GM18858 (cell line): ENCODE data around the gene ZNF32.
"Not testable (repeated sequence)": the region's sequence is repeated elsewhere in the genome, so short reads cannot be mapped to it uniquely, and the experiment has no call there.

ENCODE experiments used
- ATAC-seq: cut with Tn5 transposase; IDR thresholded peaks from one replicate; pipeline ENCODE4 v1.9.1; 2021; ENCODE audit not compliant: unreplicated experiment

The ZNF32 gene

DNA sequence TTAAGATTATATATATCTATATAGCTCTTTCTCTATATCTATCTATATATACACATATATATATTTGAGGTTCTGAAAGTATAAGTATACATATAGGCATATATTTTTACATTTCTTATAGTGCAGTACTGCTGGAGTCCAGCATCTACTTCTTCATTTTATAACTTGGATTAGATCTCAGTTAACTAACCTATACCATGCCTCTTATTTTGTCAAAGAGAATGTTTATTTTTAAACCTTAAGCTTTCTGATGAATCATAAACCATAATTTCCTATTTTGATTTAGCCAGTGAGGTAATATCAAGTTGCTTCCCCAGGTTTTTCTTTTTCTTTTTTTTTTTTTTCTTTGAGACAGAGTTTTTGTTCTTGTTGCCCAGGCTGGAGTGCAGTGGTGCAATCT is 8.1 kb downstream of the ZNF32 start:
- ATAC-seq = no peak

DNA sequence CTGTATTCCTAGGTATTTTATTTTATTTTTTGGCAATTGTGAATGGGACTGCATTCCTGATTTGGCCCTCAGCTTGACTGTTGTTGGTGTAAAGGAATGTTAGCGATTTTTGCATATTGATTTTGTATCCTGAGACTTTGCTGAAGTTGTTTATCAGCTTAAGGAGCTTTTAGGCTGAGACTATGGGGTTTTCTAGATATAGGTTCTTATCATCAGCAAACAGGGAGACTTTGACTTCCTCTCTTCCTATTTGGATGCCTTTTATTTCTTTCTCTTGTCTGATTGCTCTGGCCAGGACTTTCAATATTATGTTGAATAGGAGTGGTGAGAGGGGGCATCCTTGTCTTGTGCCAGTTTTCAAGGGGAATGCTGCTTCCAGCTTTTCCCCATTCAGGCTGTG is 12.9 kb downstream of the ZNF32 start:
- ATAC-seq = not testable (repeated sequence)

DNA sequence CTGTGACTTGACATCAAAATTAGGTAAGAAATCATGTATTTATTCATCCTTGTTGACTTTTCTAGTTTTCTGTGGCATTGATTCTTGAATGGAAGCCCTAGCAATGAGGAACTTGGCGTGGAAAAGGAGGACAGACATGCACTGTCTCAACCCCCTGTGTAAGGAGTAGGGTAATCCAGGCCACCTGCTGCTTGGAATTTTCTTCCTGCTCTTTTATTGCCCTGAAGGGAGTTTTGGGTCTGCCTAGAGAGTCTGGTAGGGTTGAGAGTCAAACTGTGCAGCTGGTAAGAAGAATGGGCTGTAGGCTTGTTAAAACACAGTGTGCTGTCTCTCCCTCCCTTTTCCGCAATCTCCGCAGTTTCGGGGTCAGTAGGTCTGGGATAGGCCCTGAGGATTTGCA is 19.7 kb downstream of the ZNF32 start:
- ATAC-seq = no peak

DNA sequence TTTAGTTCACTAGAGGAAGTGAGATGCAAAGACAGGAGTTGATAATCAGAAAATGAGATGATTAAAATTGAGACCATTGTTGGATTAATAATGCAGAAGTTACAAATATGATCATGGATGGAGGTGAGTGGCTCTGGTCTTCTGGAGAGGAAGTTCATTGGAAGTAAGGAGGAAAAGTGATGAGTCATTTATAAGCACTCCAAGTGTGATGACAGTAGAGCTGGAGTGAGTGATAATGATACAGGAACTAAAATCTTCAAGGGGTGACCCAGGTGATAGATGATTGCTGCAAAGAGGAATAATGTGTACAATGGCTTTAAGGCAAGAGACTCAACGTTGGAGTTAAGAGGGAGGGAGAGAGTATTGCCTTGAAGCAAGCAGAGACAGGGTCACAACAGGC is 20.7 kb downstream of the ZNF32 start:
- no peak for ATAC-seq

DNA sequence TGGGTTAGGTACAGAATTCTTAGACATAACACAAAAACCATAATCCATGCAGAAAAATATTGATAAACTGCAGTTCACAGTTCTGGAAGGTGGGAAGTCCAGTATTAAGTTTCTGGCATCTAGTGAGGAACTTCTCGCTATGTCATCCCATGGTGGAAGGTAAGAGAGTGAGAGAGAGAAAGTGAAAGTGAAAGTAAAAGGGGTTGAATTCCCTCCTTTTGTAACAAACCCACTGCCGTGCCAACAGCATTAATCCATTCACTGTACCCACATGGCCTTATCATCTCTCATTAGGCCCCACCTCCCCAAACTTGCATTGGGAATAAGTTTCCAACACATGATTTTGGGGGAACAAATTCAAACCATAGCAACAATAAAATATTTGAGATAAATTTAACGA is 25.3 kb downstream of the ZNF32 start:
- ATAC-seq = no peak

DNA sequence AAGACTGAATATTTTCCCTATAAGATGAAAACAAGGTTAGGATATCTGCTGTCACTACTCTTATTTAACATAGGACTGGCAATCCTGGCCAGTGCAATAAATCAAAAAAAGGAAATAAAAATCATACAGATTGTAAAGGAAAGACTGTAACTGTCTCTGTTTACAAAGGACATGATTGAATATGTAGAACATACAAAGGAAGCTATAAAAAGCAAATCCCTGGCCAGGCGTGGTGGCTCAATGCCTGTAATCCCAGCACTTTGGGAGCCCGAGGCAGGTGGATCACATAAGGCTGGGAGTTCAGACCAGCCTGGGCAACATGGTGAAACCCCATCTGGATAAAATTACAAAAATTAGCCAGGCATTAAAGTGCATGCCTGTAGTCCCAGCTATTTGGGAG is 26.6 kb downstream of the ZNF32 start:
- ATAC-seq = no peak

DNA sequence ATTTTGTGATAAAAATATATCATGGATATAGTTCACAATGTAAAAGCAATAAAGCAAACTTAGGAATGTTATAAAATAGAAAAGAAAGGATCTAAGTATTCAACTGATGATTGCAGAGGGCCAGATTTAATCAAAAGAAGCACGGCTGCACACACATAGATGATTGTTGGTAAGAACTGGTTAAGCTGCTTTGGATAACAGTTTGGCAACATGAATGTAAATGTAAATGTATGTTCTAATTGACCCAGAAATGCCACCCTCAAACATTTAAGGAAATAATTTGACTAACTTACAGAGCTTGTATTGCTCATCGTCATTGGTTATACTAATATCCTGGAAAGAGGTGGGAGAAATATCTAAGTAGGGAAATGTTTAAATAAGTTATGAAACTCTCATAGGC is 29.3 kb downstream of the ZNF32 start:
- no peak for ATAC-seq

DNA sequence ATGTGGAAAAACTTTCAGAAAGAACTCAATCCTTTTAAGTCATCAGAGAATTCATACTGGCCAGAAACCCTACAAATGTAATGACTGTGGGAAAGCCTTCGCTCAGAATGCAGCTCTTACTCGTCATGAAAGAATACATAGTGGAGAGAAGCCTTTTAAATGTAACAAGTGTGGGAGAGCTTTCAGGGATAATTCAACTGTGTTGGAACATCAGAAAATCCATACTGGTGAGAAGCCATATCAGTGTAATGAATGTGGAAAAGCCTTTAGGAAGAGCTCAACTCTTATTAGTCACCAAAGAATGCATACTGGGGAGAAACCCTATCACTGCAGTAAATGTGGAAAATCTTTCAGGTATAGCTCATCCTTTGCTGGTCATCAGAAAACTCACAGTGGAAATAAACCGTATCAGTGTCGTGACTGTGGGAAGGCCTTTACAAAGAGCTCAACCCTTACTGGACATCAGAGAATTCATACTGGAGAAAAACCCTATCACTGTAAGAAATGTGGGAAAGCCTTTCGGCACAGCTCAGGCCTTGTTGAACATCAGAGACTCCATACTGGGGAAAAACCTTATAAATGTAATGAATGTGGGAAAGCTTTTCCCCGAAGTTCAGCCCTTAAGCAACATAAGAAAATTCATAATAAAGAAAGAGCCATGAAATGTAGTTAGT is 31.8 kb downstream of the ZNF32 start:
- ATAC-seq = no peak

DNA sequence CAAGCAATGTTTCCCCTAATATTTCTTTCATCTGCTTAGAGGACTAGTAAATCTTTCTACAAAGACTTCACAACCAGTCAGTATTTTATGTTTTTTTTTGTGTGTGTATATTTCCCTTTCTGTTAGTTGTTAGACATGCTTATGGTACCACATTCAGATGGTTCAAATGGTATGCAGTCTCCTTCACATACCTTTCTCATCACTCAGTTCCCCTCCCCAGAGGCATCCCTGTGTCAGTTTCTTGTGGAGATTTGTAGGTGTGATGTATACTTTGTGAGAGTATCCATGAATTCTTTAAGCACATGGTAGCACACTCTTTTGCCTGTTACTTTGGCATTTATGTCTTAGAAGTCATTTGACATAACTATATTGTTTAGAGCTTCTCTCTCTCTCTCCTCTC is 38.0 kb downstream of the ZNF32 start:
- no peak for ATAC-seq

DNA sequence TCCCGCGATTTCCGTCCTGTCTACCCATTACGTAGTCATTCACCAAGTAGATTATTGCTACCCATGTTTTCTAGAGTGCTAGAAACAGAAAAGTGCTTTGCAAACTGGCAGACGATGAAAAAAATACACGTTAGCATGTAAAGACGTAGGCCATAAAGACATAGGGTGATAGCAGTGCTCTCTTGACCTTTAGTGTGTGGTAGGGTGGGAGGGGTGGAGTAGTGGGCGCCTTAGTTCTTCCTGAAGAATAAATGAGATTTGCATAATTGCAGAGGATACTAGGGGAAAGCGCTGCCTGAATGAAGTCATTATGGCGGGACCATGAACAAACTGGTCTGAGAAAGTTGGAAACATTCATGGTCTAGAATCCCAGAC is 41.5 kb downstream of the ZNF32 start:
- ATAC-seq = no peak

DNA sequence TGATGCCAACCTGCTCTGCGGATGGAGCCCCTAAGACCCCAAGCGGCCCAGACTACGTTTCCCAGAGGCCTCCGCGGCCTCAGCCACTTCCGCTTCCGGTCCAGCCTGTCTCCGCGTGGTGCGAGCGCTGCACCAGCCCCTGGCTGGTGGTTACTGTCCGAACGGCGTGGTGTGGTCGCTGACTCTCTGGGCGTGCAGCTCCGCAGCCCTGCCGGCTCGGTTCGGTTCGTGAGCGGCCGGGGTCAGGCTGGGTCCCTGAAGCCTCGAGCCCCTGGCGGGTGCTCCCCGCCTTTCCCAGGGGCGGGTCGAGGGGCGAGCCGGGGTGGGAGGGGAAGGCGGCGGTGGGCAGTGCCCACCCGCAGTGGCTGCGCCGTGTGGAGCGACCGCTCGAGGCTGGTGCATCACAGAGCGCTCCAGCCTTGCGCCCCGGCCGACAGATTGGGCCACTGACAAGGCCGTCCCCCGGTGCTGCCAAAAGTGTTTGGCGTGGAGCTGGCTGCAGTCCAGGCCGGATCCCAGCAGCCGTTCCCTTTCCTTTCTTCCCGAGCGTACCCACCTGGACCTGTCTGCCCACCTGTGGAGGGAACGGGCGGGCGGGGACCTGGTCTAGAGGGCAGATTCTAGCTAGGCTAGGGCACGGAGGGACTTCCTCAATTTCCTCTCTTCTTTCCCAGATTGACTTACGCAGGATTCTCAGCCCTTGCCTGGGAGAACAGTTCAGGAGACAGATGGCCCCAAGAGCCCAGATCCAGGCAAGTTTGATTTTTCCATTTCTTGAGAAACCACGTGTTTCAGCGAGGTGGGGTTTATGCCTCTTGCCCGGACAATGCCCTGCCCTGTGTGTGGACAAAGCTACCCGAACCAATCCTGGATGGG is 42.1 kb downstream of the ZNF32 start, which contains the start of gene ZNF485:
Gene ZNF485 (plus strand): TSS at position 116 of the 876 bp plus-strand sequence. CDS start 613 bp downstream, at position 729.
- ATAC-seq = peak; percentile 98

DNA sequence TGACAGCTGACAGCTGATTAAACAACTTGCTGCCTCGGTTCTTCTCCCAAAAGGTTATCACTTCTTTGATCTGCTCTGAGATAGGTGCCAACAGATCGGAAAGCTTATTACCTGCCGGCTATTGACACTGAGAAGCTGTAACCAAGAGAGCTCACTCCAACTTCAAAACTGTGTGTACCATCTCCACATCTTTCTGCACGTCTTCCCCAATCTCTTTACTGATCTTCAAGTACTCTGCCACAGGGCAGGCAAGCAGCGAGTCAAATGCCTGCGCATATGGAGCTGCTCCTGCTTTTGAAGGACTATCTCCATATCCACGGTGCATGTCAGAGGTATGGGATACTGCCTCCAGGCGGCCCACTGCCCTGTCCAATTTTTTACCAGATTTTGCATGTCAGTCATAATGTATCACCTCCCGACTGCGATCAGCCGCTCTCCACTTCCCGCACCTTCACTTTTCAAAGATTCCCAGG is 42.8 kb downstream of the ZNF32 start:
- ATAC-seq = no peak

DNA sequence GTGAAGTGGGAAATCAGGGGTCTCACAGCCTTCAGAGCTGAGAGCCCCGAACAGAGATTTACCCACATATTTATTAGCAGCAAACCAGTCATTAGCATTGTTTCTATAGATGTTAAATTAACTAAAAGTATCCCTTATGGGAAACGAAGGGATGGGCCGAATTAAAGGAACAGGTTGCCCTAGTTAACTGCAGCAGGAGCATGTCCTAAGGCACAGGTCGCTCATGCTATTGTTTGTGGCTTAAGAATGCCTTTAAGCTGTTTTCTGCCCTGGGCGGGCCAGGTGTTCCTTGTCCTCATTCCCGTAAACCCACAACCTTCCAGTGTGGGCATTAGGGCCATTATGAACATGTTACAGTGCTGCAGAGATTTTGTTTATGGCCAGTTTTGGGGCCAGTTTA is 47.1 kb downstream of the ZNF32 start:
- not testable (repeated sequence) for ATAC-seq

DNA sequence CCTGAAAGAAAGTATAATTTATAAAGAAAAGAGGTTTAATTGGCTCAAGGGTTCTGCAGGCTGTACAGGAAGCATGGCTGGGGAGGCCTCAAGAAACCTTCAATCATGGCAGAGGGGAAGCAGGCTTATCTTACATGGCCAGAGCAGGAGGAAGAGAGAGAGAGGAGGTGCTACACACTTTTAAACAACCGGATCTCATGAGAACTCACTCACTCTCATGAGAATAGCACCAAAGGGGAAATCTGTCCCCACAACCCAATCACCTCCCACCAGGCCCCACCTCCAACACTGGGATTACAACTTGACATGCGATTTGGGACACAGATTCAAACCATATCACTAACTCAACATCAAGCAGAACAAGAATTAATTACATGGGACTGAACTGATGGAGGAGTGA is 49.3 kb downstream of the ZNF32 start:
- ATAC-seq = no peak

DNA sequence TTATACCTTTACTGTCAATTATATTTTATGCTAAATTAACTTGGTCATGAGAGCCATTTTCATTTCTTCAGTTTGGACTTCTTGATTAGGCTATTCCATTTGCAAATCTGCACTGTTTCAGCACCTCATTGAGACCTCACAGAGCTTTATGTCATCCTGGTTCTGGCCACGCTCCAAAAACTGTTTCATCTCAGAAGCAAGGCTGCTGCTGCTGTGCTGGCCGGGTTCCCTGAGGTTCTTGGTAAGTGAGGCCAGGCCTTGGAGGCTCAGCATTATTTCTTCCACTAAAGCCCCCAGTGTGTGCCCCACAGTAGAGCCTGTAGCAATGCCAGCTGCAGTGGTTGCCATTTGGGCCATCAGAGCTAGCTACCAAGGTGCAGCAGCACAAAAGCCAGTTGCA is 50.2 kb downstream of the ZNF32 start:
- ATAC-seq = no peak

DNA sequence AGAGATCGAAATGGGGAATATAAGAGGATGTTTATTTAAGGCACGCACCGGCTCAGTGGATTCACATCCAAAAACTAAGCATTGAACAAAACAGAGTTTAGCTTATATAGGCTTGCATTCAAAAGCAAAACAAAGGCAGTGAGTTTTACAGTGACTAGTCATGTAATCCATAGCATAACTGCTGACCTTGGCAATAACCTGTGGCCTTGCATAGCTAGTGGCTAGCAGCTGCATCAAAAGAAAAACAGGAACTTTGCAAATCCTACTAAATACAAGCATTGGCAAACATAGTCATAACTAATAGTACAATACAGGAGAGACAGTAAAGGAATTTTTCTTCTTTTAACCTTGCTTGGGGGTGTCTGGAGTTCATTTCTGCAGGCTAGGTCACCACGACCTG is 52.1 kb downstream of the ZNF32 start:
- ATAC-seq = no peak

DNA sequence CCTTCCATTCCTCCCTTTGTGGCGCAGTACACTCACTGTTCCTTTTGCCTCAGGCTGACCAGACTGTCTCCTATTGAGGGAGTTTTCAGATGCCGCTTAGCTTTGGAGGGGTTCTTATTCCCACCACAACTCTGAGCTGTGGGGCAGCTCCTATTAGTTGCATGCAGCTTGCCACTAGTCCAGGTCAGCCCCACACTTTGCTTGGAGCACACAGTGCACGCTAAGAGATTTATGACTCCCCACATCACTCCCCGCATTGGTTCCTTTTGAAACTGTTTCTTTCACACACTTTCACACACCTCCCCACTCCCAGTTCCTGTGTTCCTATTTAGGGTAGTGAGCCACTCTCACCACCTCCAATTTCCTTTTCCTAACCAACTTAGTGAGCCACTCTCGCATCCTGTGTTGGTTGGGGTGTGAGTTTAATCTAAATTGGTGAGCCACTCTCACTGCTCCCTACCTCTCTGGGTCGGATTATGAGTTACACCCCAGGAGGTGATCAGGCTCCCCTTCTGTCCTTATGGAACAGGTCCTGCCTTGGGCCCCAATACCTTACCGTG is 52.9 kb downstream of the ZNF32 start:
- ATAC-seq = peak; percentile 39

DNA sequence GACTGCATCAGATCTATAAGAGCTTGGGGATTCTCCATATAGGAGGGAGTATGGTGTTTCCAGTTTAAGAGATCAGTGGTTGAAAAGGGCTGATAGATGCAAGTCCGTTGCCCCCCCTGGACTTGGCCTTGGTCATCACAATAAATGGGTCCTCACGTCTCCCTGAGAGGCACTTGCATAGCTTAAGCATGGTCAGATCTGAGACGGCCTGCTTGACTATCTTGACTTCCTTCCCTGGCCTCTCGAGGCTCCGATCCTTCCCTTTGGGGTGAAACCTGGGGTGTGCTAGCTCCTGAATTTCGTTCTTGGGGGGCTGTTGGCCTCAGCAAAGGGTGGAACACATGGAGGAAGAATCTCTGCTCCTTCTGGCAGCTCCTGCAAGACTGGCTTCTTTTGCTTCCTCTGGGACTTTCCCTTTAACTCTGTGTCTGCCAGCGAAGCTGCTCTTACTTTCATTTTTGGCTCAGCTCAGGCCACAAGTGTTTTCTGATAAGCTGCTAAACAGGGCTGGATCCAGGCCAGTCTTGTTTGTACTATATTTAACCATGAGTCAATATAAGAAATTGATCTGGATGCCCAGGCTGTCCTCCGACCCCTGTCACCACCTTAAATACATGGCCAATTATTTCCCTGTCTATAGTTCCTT is 53.6 kb downstream of the ZNF32 start:
- ATAC-seq = peak; percentile 96
